SK-N-MC (cell line): Measurements from ENCODE around the gene MAP7.
"Not testable (repeated sequence)": the region's sequence is repeated elsewhere in the genome, so short reads cannot be mapped to it uniquely, and the experiment has no call there.

Source experiments
- EZH2 ChIP-seq: fragments of 200-600 bp; sonication (generic); IDR thresholded peaks from one replicate; pipeline ENCODE4 v1.6.1; 2017; ENCODE audit warnings: antibody characterized with exemption
- FOXP2 ChIP-seq: optimal IDR thresholded peaks from 2 replicates; pipeline ENCODE3; 2011; ENCODE audit warnings: mild to moderate bottlenecking, moderate library complexity; ENCODE audit not compliant: insufficient read depth; ENCODE audit errors: extremely low read length, control extremely low read depth
- POLR2AphosphoS5 ChIP-seq: IDR thresholded peaks from 2 replicates; pipeline ENCODE4 v1.6.1; 2012; ENCODE audit warnings: mild to moderate bottlenecking, low read depth, low read length, borderline replicate concordance

GRCh38 chr6:136401236-136401635 is 149.0 kb downstream of the MAP7 start:
- not testable (repeated sequence) for TF ChIP-seq FOXP2, EZH2, POLR2AphosphoS5
